ENCODE data around the gene BCL11A. TPM values are rescaled to one million over a fixed set of nuclear protein-coding genes. Genes with fewer than 3 reads are reported as not detected.
A peak's percentile ranks its signal among the peaks of the same experiment; 100 is the strongest.

The BCL11A gene
- total and polyA plus RNA-seq, 2 donors from 2014 or later: 1.4 to 8.7 TPM

- no peak for DNase-seq
- intact Hi-C loops (cut with DNase I): no loop called here
- Histone ChIP-seq H3K4me3 (ENCODE audit: low read length in 3 of 3) (no peak overlapping the region), H3K36me3 (ENCODE audit: control insufficient read depth in 2 of 3, insufficient read depth in 3 of 3, low read length in 3 of 3) (no peaks in the 10 kb centered on the region), H3K27ac (ENCODE audit: low read depth in 2 of 2, low read length in 2 of 2) (no peak overlapping the region), H3K4me1 (ENCODE audit: control insufficient read depth in 2 of 3, insufficient read depth in 2 of 3, low read depth in 1 of 3, low read length in 3 of 3) (peaks cover 0 to 5% (median 2%) of the 10 kb centered on the region in 3 donors), H3K9ac (ENCODE audit: low read length in 3 of 3) (no peak overlapping the region), H3K9me3 (ENCODE audit: control insufficient read depth in 2 of 3, insufficient read depth in 1 of 3, low read length in 3 of 3) (no peaks in the 10 kb centered on the region), H3K27me3 (ENCODE audit: control insufficient read depth, insufficient read depth, low read length) (peaks cover 31% of the 10 kb centered on the region)
- no peak for FAIRE-seq
- TF ChIP-seq CTCF (IDR thresholded peaks at IDR 0.05; ENCODE audit: borderline replicate concordance, extremely low read depth, insufficient read depth): no peak
Observed at GRCh38 chr2:60557486-60557864, 4.0 kb upstream of the BCL11A start.

- FAIRE-seq (no peak), DNase-seq (peak in 4 of 5 donors; percentile 36 to 70 (median 53))
- Histone ChIP-seq H3K36me3 (ENCODE audit: control insufficient read depth in 2 of 3, insufficient read depth in 3 of 3, low read length in 3 of 3) (no peaks in the 10 kb centered on the region), H3K9ac (ENCODE audit: low read length in 3 of 3) (no peak overlapping the region), H3K9me3 (ENCODE audit: control insufficient read depth in 2 of 3, insufficient read depth in 1 of 3, low read length in 3 of 3) (no peaks in the 10 kb centered on the region), H3K27ac (ENCODE audit: low read depth in 2 of 2, low read length in 2 of 2) (no peak overlapping the region), H3K4me3 (ENCODE audit: low read length in 3 of 3) (no peak overlapping the region), H3K4me1 (ENCODE audit: control insufficient read depth in 2 of 3, insufficient read depth in 2 of 3, low read depth in 1 of 3, low read length in 3 of 3) (peaks cover 0 to 5% (median 2%) of the 10 kb centered on the region in 3 donors), H3K27me3 (ENCODE audit: control insufficient read depth, insufficient read depth, low read length) (peaks cover 31% of the 10 kb centered on the region)
- intact Hi-C loops (cut with DNase I): no loop called here
- TF ChIP-seq CTCF (IDR thresholded peaks at IDR 0.05; ENCODE audit: borderline replicate concordance, extremely low read depth, insufficient read depth): no peak
Observed at GRCh38 chr2:60556576-60557485, 3.4 kb upstream of the BCL11A start.

- Histone ChIP-seq H3K4me3 (ENCODE audit: low read length in 3 of 3) (no peak overlapping the region), H3K27ac (ENCODE audit: low read depth in 2 of 2, low read length in 2 of 2) (no peak overlapping the region), H3K9ac (ENCODE audit: low read length in 3 of 3) (no peak overlapping the region), H3K36me3 (ENCODE audit: control insufficient read depth in 2 of 3, insufficient read depth in 3 of 3, low read length in 3 of 3) (no peaks in the 10 kb centered on the region), H3K27me3 (ENCODE audit: control insufficient read depth, insufficient read depth, low read length) (peaks cover 31% of the 10 kb centered on the region), H3K9me3 (ENCODE audit: control insufficient read depth in 2 of 3, insufficient read depth in 1 of 3, low read length in 3 of 3) (no peaks in the 10 kb centered on the region), H3K4me1 (ENCODE audit: control insufficient read depth in 2 of 3, insufficient read depth in 2 of 3, low read depth in 1 of 3, low read length in 3 of 3) (peaks cover 0 to 6% (median 2%) of the 10 kb centered on the region in 3 donors)
- no peak for TF ChIP-seq CTCF (IDR thresholded peaks at IDR 0.05; ENCODE audit: borderline replicate concordance, extremely low read depth, insufficient read depth)
- FAIRE-seq (no peak), DNase-seq (no peak)
- intact Hi-C loops (cut with DNase I): no loop called here
Observed at GRCh38 chr2:60556175-60556574, 2.7 kb upstream of the BCL11A start.

Measured in kidney (tissue), 14 donors.